Adipocyte (in vitro differentiated cells): Measurements from ENCODE around the gene SHISA2.

Experiments used
- DNase-seq: peaks from one replicate; pipeline ENCODE4 v3.0.0-alpha.2; 2015; ENCODE audit warnings: low read depth
- H3K27me3 ChIP-seq: replicated peaks from 2 replicates; pipeline ENCODE4 v1.7.0; 2013; ENCODE audit warnings: mild to moderate bottlenecking, low read length, moderate library complexity; ENCODE audit not compliant: control insufficient read depth, insufficient read depth
- H3K36me3 ChIP-seq: 2 replicates; pipeline ENCODE4 v1.7.0; 2013; ENCODE audit warnings: low read length, mild to moderate bottlenecking, moderate library complexity; ENCODE audit not compliant: control insufficient read depth, insufficient read depth, severe bottlenecking
- H3K4me1 ChIP-seq: 2 replicates; pipeline ENCODE4 v1.7.0; 2013; ENCODE audit warnings: mild to moderate bottlenecking, low read length, moderate library complexity; ENCODE audit not compliant: control insufficient read depth, insufficient read depth
- H3K4me3 ChIP-seq: 2 replicates; pipeline ENCODE4 v1.7.0; 2013; ENCODE audit warnings: mild to moderate bottlenecking, low read length, moderate library complexity
- H3K9ac ChIP-seq: 2 replicates; pipeline ENCODE4 v1.7.0; 2013; ENCODE audit warnings: mild to moderate bottlenecking, low read length, moderate library complexity
- H3K9me3 ChIP-seq: 2 replicates; pipeline ENCODE4 v1.7.0; 2013; ENCODE audit warnings: mild to moderate bottlenecking, low read length, moderate library complexity; ENCODE audit not compliant: control insufficient read depth

The SHISA2 gene

DNA sequence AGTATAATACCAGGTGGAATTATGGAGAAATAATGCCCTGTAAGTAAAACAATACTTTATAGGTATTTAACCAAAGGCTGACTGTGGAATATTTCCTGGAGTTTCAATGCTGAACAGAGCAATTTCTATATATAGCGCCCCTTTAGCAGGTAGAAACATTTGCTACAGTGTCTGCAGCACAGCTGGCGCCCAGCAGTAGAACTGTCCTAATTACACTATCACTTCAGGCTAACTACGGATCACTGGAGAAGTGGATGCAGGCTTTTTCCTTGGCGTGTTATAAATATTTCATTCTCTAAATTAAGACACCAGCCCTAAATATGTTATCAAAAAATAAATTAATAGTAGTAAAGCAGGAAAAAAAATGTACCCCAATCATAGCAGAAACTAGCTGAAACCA, 3.1 kb downstream of the SHISA2 start:
- Histone ChIP-seq H3K4me3 (no peak overlapping the region), H3K9me3 (no peaks in the 10 kb centered on the region), H3K27me3 (peaks cover 48% of the 10 kb centered on the region), H3K9ac (no peak overlapping the region), H3K4me1 (peaks cover 3% of the 10 kb centered on the region), H3K36me3 (no peaks in the 10 kb centered on the region)
- no peak for DNase-seq

DNA sequence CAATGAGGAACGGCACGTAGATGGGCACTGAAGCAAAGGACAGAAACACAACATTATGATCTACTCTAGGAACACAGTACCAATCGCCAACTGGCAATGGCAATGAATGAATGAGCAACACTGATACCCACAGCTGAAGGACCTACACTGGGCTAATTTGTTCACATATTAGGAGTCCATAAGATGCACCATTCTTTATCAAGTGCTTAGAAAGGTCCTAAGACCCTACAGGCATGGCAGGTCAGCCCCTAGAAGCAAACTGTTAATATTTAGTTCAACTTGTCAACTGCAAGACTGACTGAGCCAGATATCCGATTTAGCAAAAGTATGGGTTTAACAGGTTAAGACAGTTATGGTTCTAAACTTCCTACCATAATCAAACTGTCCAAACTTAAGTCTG, 4.8 kb downstream of the SHISA2 start:
- Histone ChIP-seq H3K36me3 (no peaks in the 10 kb centered on the region), H3K9me3 (no peaks in the 10 kb centered on the region), H3K9ac (no peak overlapping the region), H3K27me3 (peaks cover 41% of the 10 kb centered on the region), H3K4me3 (no peak overlapping the region), H3K4me1 (peaks cover under 1% of the 10 kb centered on the region)
- DNase-seq = no peak

GRCh38 chr13:26046639-26047038, 5.2 kb downstream of the SHISA2 start:
- peaks cover 43% of the 10 kb centered on the region for H3K27me3 ChIP-seq

GRCh38 chr13:26045142-26045541, 6.7 kb downstream of the SHISA2 start:
- Histone ChIP-seq H3K4me3 (no peak overlapping the region), H3K27me3 (peaks cover 33% of the 10 kb centered on the region), H3K9ac (no peak overlapping the region), H3K9me3 (no peaks in the 10 kb centered on the region), H3K4me1 (no peaks in the 10 kb centered on the region), H3K36me3 (no peaks in the 10 kb centered on the region)
- no peak for DNase-seq

More at GRCh38 chr13:26046639-26047038, 5.2 kb downstream of the SHISA2 start:
- Histone ChIP-seq H3K4me3 (no peak overlapping the region), H3K9me3 (no peaks in the 10 kb centered on the region), H3K9ac (no peak overlapping the region), H3K4me1 (no peaks in the 10 kb centered on the region), H3K36me3 (no peaks in the 10 kb centered on the region)
- DNase-seq = no peak

- H3K4me3 ChIP-seq = no peak overlapping the region
- no peak for DNase-seq
These were observed 9.0 kb downstream of the SHISA2 start for GRCh38 chr13:26042785-26043184.

DNA sequence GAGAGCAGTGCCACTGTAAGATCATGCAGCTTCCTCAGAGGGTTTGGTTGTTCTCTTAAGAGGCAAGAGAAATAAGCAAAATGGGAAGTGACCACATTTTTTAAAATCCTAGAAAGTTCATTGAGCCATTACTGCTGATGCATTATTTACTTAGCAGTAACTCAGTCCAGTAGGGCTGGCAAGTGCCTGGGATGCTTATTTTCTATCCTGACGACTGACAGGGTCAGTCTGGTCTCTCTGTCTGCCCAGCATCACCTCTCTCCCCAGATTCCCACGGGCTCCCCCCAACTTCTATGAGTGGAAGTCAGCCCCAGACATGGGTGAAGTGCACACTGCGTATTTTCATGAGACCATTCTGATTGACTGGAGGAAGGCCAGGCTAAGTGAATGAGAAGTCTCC, 10.4 kb downstream of the SHISA2 start:
- H3K36me3 ChIP-seq = no peaks in the 10 kb centered on the region
- peaks cover 22% of the 10 kb centered on the region for H3K27me3 ChIP-seq
- H3K4me1 ChIP-seq = no peaks in the 10 kb centered on the region
- no peak overlapping the region for H3K9ac ChIP-seq
- H3K9me3 ChIP-seq = no peaks in the 10 kb centered on the region
- no peak overlapping the region for H3K4me3 ChIP-seq
- no peak for DNase-seq

More at GRCh38 chr13:26042785-26043184, 9.0 kb downstream of the SHISA2 start:
- Histone ChIP-seq H3K4me1 (no peaks in the 10 kb centered on the region), H3K9ac (no peak overlapping the region), H3K27me3 (peaks cover 17% of the 10 kb centered on the region), H3K36me3 (no peaks in the 10 kb centered on the region), H3K9me3 (no peaks in the 10 kb centered on the region)

GRCh38 chr13:26038931-26039475, 12.8 kb downstream of the SHISA2 start:
- Histone ChIP-seq H3K4me1 (no peaks in the 10 kb centered on the region), H3K9ac (no peak overlapping the region), H3K27me3 (peaks cover 33% of the 10 kb centered on the region), H3K36me3 (no peaks in the 10 kb centered on the region), H3K9me3 (peaks cover 4% of the 10 kb centered on the region), H3K4me3 (no peak overlapping the region)
- DNase-seq = no peak

GRCh38 chr13:26037302-26037701, 14.5 kb downstream of the SHISA2 start:
- no peak for DNase-seq
- Histone ChIP-seq H3K4me1 (no peaks in the 10 kb centered on the region), H3K9me3 (peaks cover 4% of the 10 kb centered on the region), H3K4me3 (no peak overlapping the region), H3K27me3 (peaks cover 27% of the 10 kb centered on the region), H3K9ac (no peak overlapping the region), H3K36me3 (no peaks in the 10 kb centered on the region)

GRCh38 chr13:26036383-26036782, 15.4 kb downstream of the SHISA2 start:
- Histone ChIP-seq H3K27me3 (peaks cover 21% of the 10 kb centered on the region), H3K9ac (no peak overlapping the region), H3K9me3 (peaks cover 9% of the 10 kb centered on the region), H3K36me3 (no peaks in the 10 kb centered on the region), H3K4me1 (no peaks in the 10 kb centered on the region), H3K4me3 (no peak overlapping the region)
- no peak for DNase-seq

DNA sequence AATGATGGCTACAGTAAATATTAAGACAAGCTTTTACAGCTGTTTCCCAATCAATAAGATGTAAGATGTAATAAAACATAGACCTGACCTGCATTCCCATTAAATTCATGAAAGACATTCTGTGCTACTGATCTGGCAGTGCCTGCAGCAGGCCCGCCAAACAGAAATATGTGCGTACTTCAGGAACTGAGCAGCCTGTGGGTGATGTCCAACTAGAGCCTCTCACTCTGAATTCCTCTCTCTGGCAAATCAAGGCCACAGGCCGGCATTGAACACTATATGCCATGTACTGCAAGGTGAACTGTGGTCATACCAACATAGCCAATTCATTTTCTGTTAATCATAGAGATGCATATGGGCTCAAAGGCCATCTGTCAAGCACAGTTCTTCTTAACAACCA, 17.8 kb downstream of the SHISA2 start:
- H3K4me3 ChIP-seq = no peak overlapping the region
- no peaks in the 10 kb centered on the region for H3K4me1 ChIP-seq
- H3K9ac ChIP-seq = no peak overlapping the region
- no peak for DNase-seq
- no peaks in the 10 kb centered on the region for H3K36me3 ChIP-seq
- peaks cover 33% of the 10 kb centered on the region for H3K27me3 ChIP-seq
- peaks cover 24% of the 10 kb centered on the region for H3K9me3 ChIP-seq

- no peak for DNase-seq
- Histone ChIP-seq H3K9ac (no peak overlapping the region), H3K36me3 (no peaks in the 10 kb centered on the region), H3K27me3 (peaks cover 22% of the 10 kb centered on the region), H3K4me1 (no peaks in the 10 kb centered on the region), H3K4me3 (no peak overlapping the region), H3K9me3 (peaks cover 24% of the 10 kb centered on the region)
These were observed 21.5 kb downstream of the SHISA2 start for GRCh38 chr13:26030331-26030730.

GRCh38 chr13:26029581-26030136, 22.2 kb downstream of the SHISA2 start:
- peaks cover 21% of the 10 kb centered on the region for H3K9me3 ChIP-seq
- DNase-seq = no peak
- no peaks in the 10 kb centered on the region for H3K36me3 ChIP-seq

More at GRCh38 chr13:26029581-26030136, 22.2 kb downstream of the SHISA2 start:
- Histone ChIP-seq H3K9ac (no peak overlapping the region), H3K27me3 (peaks cover 20% of the 10 kb centered on the region), H3K4me1 (no peaks in the 10 kb centered on the region), H3K4me3 (no peak overlapping the region)
